ENCODE results near the gene TNFRSF6B. TPM values are rescaled to one million over a fixed set of nuclear protein-coding genes. Genes with fewer than 3 reads are reported as not detected.
"Not testable (repeated sequence)": the region's sequence is repeated elsewhere in the genome, so short reads cannot be mapped to it uniquely, and the experiment has no call there.

TNFRSF6B gene
- 96.8 and 186 TPM in 2 replicates for total RNA-seq

GRCh38 chr20:63696628-63697356 lies at the start of gene TNFRSF6B:
Gene TNFRSF6B, plus strand, starts transcription at chr20:63696652. Its CDS starts 116 bp downstream, at chr20:63696768.
- DNase-seq (ENCODE audit: extremely low read depth, low read depth, low spot score): no peak

- DNase-seq (ENCODE audit: extremely low read depth, low read depth, low spot score): no peak
Observed at GRCh38 chr20:63648190-63648589, 48.3 kb upstream of the TNFRSF6B start.

GRCh38 chr20:63648895-63649589 lies 47.4 kb upstream of the TNFRSF6B start:
- DNase-seq (ENCODE audit: extremely low read depth, low read depth, low spot score): no peak

DNA sequence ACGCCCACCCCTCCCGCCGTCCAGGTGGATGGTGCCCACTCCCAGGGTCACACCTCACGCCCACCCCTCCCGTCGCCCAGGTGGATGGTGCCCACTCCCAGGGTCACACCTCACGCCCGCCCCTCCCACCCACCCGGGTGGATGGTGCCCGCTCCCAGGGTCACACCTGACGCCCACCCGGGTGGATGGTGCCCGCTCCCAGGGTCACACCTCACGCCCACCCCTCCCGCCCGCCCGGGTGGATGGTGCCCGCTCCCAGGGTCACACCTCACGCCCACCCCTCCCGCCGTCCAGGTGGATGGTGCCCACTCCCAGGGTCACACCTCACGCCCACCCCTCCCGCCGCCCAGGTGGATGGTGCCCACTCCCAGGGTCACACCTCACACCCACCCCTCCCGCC lies 46.0 kb upstream of the TNFRSF6B start:
- DNase-seq (ENCODE audit: extremely low read depth, low read depth, low spot score): not testable (repeated sequence)

- DNase-seq (ENCODE audit: extremely low read depth, low read depth, low spot score): no peak
Observed at GRCh38 chr20:63651942-63652191, 44.6 kb upstream of the TNFRSF6B start.

GRCh38 chr20:63652192-63652980 lies 44.1 kb upstream of the TNFRSF6B start:
- no peak for DNase-seq (ENCODE audit: extremely low read depth, low read depth, low spot score)

DNA sequence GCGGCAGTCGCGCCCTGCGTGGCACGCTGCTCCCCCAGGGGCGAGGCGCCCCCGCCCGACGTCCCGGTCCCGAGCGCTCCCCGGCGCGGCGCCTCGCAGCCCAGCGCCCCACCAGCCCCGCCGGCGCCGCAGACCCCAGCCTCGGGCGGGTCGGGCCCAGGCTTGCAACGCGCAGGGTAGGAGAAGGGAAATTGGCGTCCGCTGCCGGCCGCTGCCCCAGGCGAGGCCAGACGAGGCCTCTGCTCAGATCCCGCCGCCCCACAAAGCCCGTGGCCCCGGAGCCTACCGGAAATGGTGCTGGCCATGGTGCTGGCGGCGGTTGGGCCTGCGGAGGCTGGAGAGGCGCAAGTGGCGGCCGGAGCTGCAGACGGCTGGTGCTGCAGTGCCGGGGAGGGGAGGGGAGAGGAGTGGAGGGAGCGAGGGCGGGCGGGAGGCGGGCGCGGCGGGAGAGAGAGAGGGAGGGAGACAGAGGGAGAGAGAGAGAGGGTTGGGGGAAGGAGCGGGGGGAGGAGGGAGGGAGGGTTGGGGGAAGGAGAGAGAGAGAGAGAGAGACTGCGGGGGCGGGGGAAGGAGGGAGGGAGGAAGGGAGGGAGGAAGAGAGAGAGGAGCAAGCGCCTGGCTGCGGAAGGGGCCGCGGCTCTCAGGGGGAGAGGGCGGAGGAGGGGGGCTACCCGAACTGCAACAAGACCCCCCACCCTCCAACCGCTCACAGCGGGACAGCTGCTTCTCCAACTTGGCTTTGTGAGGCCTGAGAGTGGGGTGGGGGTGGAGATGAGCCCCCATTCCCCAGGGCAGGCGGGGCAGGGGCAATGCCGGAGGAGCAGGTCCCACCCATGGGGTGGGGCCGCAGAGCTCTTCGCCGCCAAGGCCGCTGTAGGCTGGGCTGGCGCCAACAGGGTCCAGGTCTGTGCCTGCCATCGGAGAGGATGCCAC lies 43.1 kb upstream of the TNFRSF6B start, which contains the start of gene STMN3:
Gene STMN3, minus strand, starts transcription at position 384 of the 933 bp plus-strand sequence. Its CDS starts 79 bp downstream, at position 305.
- DNase-seq (ENCODE audit: extremely low read depth, low read depth, low spot score): no peak

- no peak for DNase-seq (ENCODE audit: extremely low read depth, low read depth, low spot score)
Observed at GRCh38 chr20:63653974-63654668, 42.3 kb upstream of the TNFRSF6B start.

GRCh38 chr20:63655249-63655648 lies 41.2 kb upstream of the TNFRSF6B start:
- no peak for DNase-seq (ENCODE audit: extremely low read depth, low read depth, low spot score)

DNA sequence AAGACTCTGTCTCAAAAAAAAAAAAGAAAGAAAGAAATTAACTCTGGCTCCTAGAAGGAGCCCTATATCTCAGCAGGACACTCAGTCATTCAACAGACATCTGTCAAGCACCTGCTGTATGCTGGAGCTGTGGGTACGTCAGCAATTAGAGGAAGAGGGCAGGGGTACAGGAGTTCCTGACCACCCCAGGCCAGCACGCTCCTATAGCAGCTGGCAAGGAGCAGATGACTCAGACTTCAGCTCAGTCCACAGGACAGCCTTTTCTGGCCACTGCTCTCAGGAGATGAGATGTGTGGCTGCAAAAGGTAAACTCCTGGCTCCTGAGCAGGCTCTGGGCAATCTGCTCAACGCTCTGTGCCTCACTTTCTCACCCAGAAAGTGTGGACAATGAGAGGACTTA lies 40.0 kb upstream of the TNFRSF6B start:
- DNase-seq (ENCODE audit: extremely low read depth, low read depth, low spot score): no peak

- no peak for DNase-seq (ENCODE audit: extremely low read depth, low read depth, low spot score)
Observed at GRCh38 chr20:63657260-63657936, 39.1 kb upstream of the TNFRSF6B start.

- DNase-seq (ENCODE audit: extremely low read depth, low read depth, low spot score): peak; percentile 44
Observed at GRCh38 chr20:63657937-63658748, 38.3 kb upstream of the TNFRSF6B start, which contains the start of gene RTEL1. Gene RTEL1, plus strand, starts transcription at chr20:63658312. Its CDS starts 1,091 bp downstream, at chr20:63659403.

- no peak for DNase-seq (ENCODE audit: extremely low read depth, low read depth, low spot score)
Observed at GRCh38 chr20:63658749-63659187, 37.7 kb upstream of the TNFRSF6B start.

DNA sequence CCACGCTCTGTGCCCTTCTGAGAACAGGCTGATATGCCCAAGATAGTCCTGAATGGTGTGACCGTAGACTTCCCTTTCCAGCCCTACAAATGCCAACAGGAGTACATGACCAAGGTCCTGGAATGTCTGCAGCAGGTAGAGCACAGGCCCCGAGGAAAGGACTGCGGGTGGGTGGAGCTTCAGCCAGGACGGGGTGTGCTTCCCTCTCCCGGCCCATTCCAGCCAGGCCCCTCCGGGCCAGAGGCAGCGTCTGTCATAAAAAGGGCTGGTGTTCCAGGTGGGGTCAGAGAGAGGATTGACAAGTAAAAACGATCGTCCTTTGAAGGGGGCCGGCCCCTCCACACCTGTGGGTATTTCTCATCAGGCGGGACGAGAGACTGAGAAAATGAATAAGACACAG lies 37.1 kb upstream of the TNFRSF6B start:
- no peak for DNase-seq (ENCODE audit: extremely low read depth, low read depth, low spot score)

- not testable (repeated sequence) for DNase-seq (ENCODE audit: extremely low read depth, low read depth, low spot score)
Observed at GRCh38 chr20:63660174-63660573, 36.3 kb upstream of the TNFRSF6B start.

DNA sequence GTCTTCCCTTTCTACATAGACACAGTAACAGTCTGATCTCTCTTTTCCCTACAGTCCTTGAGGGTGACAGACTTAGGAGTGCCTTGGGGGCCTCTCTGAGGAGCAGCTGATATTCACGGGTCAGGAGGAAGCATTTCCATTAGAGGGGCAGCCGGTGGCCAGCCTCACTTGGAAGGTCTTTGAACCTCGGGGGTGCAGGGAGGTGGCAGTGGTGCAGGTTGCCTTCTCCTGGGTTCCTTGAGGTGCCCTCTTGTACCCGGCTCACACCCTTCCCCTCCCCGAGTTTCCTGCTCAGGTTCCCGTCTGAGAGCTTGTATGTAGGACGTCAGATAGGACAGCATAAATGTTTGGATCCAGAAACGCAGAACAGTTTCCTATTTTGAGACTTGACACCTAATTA lies 35.8 kb upstream of the TNFRSF6B start:
- no peak for DNase-seq (ENCODE audit: extremely low read depth, low read depth, low spot score)

- DNase-seq (ENCODE audit: extremely low read depth, low read depth, low spot score): no peak
Observed at GRCh38 chr20:63661108-63661507, 35.3 kb upstream of the TNFRSF6B start.

Data from glomerular endothelial cell (primary cell).